Endothelial cell of umbilical vein (primary cell): Measurements from ENCODE around the gene TRIM39. TPM values are rescaled to one million over a fixed set of nuclear protein-coding genes. Genes with fewer than 3 reads are reported as not detected.

Experiments
- BruUV-seq: library from RNA; stranded (reverse); fragments of 400-500 nt; replicated peaks from 2 replicates; lab custom pipeline; 2021; lab: Mats Ljungman, UMichigan
- CTCF ChIA-PET: fragments of 300-600, 350-600 bp; sonication (Branson Sonifier 250); formaldehyde crosslinking; loops from one replicate; lab custom pipeline; 2021; ENCODE audit warnings: antibody characterized with exemption, inconsistent platforms; lab: Charles Lee
- POLR2A ChIA-PET: fragments of 300-600, 350-600 bp; sonication (Branson Sonifier 250); formaldehyde crosslinking; loops from one replicate; lab custom pipeline; 2021; ENCODE audit warnings: antibody characterized with exemption, inconsistent platforms; lab: Charles Lee
- DNase-seq: peaks from one replicate; pipeline ENCODE4 v3.0.0-alpha.2; 2011; ENCODE audit warnings: low read depth, low spot score
- FAIRE-seq: peaks from 2 replicates; lab custom pipeline; 2011; peaks lifted over from hg19 to GRCh38; lab: Jason Lieb, UNC
- H2AFZ ChIP-seq: 2 replicates; pipeline ENCODE4 v1.6.0; 2012; ENCODE audit warnings: low read depth, low read length, control low read depth, inconsistent platforms
- H3K27ac ChIP-seq: 2 replicates; pipeline ENCODE4 v1.5.1; 2011; ENCODE audit warnings: low read depth, mild to moderate bottlenecking, control low read depth, low read length, moderate library complexity; ENCODE audit not compliant: insufficient read depth
- H3K27me3 ChIP-seq, 2 experiments: 2 replicates each; pipeline versions ENCODE4 v1.6.0 to v1.6.1; 2011; ENCODE audit warnings: low read length in 2 of 2, mixed read lengths in 1 of 2; ENCODE audit not compliant: control insufficient read depth in 2 of 2, insufficient read depth in 2 of 2
- H3K36me3 ChIP-seq, 2 experiments: 2 replicates in 1 of 2; 3 replicates in 1 of 2; pipeline ENCODE4 v1.5.1; 2011; ENCODE audit warnings: low read length in 2 of 2, mild to moderate bottlenecking in 1 of 2, moderate library complexity in 1 of 2; ENCODE audit not compliant: control insufficient read depth in 2 of 2, insufficient read depth in 2 of 2; ENCODE audit errors: extremely low read depth in 1 of 2
- H3K4me1 ChIP-seq: 3 replicates; pipeline ENCODE4 v1.5.1; 2011; ENCODE audit warnings: mild to moderate bottlenecking, low read length; ENCODE audit not compliant: control insufficient read depth, insufficient read depth; ENCODE audit errors: extremely low read depth
- H3K4me2 ChIP-seq: 2 replicates; pipeline ENCODE4 v1.6.1; 2011; ENCODE audit warnings: low read length, control low read depth, mixed read lengths; ENCODE audit not compliant: insufficient read depth
- H3K4me3 ChIP-seq, 3 experiments: fragments of 200-600 bp in 1 of 3; sonication (generic), shearing (Covaris generic) in 1 of 3; replicated peaks in 1 of 3; 2 replicates each; pipeline ENCODE4 v1.5.1; 2011 to 2016; ENCODE audit warnings: control low read depth in 3 of 3, low read length in 3 of 3, mild to moderate bottlenecking in 2 of 3, inconsistent platforms in 1 of 3, low read depth in 1 of 3, moderate library complexity in 1 of 3; ENCODE audit not compliant: insufficient read depth in 1 of 3
- H3K79me2 ChIP-seq: 2 replicates; pipeline ENCODE4 v1.6.0; 2012; ENCODE audit warnings: low read length, inconsistent platforms; ENCODE audit not compliant: control insufficient read depth, insufficient read depth
- H3K9ac ChIP-seq: replicated peaks from 2 replicates; pipeline ENCODE3; 2011; ENCODE audit warnings: low read length, control low read depth; ENCODE audit not compliant: insufficient read depth; ENCODE audit errors: extremely low read depth
- H3K9me1 ChIP-seq: replicated peaks from 3 replicates; pipeline ENCODE4 v1.6.0; 2011; ENCODE audit warnings: mild to moderate bottlenecking, low read length; ENCODE audit not compliant: control insufficient read depth, insufficient read depth; ENCODE audit errors: extremely low read depth
- H3K9me3 ChIP-seq: replicated peaks from 2 replicates; pipeline ENCODE4 v1.5.1; 2012; ENCODE audit warnings: low read length, inconsistent platforms; ENCODE audit not compliant: control insufficient read depth, insufficient read depth
- H4K20me1 ChIP-seq: replicated peaks from 2 replicates; pipeline ENCODE3; 2011; ENCODE audit warnings: mild to moderate bottlenecking, low read length; ENCODE audit not compliant: control insufficient read depth, insufficient read depth; ENCODE audit errors: extremely low read depth
- CTCF ChIP-seq, 2 donors: IDR thresholded peaks; 1 replicate in 1 of 2; 2 replicates in 1 of 2; pipeline ENCODE4 v1.5.1; 2011; ENCODE audit warnings: low read length in 2 of 2, mild to moderate bottlenecking in 2 of 2, moderate library complexity in 2 of 2, control low read depth in 1 of 2, inconsistent platforms in 1 of 2, low read depth in 1 of 2; ENCODE audit not compliant: insufficient read depth in 1 of 2; ENCODE audit errors: extremely low read depth in 1 of 2
- EZH2 ChIP-seq: IDR thresholded peaks from 2 replicates; pipeline ENCODE4 v1.6.1; 2012; ENCODE audit warnings: borderline replicate concordance, low read depth, mild to moderate bottlenecking, moderate library complexity, low read length, inconsistent platforms; ENCODE audit not compliant: severe bottlenecking
- FOS ChIP-seq: IDR thresholded peaks from 2 replicates; pipeline ENCODE4 v1.6.1; 2011; ENCODE audit warnings: mild to moderate bottlenecking, low read length, moderate library complexity, borderline replicate concordance; ENCODE audit not compliant: insufficient read depth
- GATA2 ChIP-seq: IDR thresholded peaks from 2 replicates; pipeline ENCODE4 v1.7.0; 2011; ENCODE audit warnings: low read depth, mild to moderate bottlenecking, moderate library complexity, mixed read lengths, low read length; ENCODE audit not compliant: insufficient read length, insufficient read depth
- JUN ChIP-seq: IDR thresholded peaks from 2 replicates; pipeline ENCODE4 v1.6.1; 2011; ENCODE audit warnings: borderline replicate concordance, low read depth; ENCODE audit not compliant: insufficient read length, insufficient read depth
- MYC ChIP-seq: IDR thresholded peaks from one replicate; pipeline ENCODE4 v1.6.1; 2011; ENCODE audit warnings: mild to moderate bottlenecking, low read depth, low read length
- POLR2A ChIP-seq: IDR thresholded peaks from 2 replicates; pipeline ENCODE4 v1.6.1; 2012; ENCODE audit warnings: low read depth, mild to moderate bottlenecking, control low read depth, low read length
- POLR2AphosphoS5 ChIP-seq: IDR thresholded peaks from 2 replicates; pipeline ENCODE4 v1.6.1; 2012; ENCODE audit warnings: low read depth, mild to moderate bottlenecking, control low read depth, low read length, moderate library complexity; ENCODE audit not compliant: insufficient read depth
- dilution Hi-C: fragments of 300-500 bp; cut with MboI; formaldehyde crosslinking; loops from one replicate; pipeline ENCODE4 v1.15.0; 2019; ENCODE audit warnings: low sequenced_read_pairs; ENCODE audit not compliant: extremely low pct_ligation_motif_present
- intact Hi-C: fragments of 100-400 bp; cut with micrococcal nuclease; formaldehyde crosslinking; loops from one replicate; pipeline ENCODE4 v1.10.0; 2022
- polyA plus RNA-seq, 4 experiments: library from polyadenylated mRNA; depleted of rRNA in 3 of 4; stranded (reverse) in 3 of 4; unstranded in 1 of 4; fragments of >200 nt; gene quantifications; 2 replicates each; pipeline versions ENCODE4 v1.2.1 to v1.2.3, GENCODE V29; 2011 to 2012; ENCODE audit warnings: missing spikeins in 1 of 4
- total RNA-seq: library from RNA; stranded (reverse); gene quantifications from 2 replicates; pipeline ENCODE4 v1.2.3, GENCODE V29; 2021
- TF ChIP-seq, protein P1 (sequence below): IDR thresholded peaks from 2 replicates; pipeline ENCODE4 v1.6.1; 2011; ENCODE audit not compliant: insufficient read depth, insufficient read length

The TRIM39 gene
- total and polyA plus RNA-seq, 2 donors (not counting 3 experiments of a cell fraction or from before 2014, with no cell fraction given): 5.6 to 13.1 TPM

- intact Hi-C loops (no loop called here), dilution Hi-C loops (no loop called here)
- no peak overlapping the region for H3K4me2 ChIP-seq
- no peak overlapping the region for H3K27ac ChIP-seq
- peaks cover 37 to 61% of the 10 kb centered on the region in 2 experiments for H3K27me3 ChIP-seq
- DNase-seq (no peak), FAIRE-seq (no peak)
- no peaks in the 10 kb centered on the region for H4K20me1 ChIP-seq
- H3K9me1 ChIP-seq: no peaks in the 10 kb centered on the region
- TF ChIP-seq POLR2A (no peak), CTCF (IDR thresholded peaks at IDR 0.05; ENCODE audit: extremely low read depth in 1 of 2, insufficient read depth in 1 of 2, low read depth in 1 of 2, low read length in 2 of 2) (no peak), POLR2AphosphoS5 (no peak), EZH2 (no peak), MYC (no peak), FOS (no peak), GATA2 (no peak), JUN (no peak)
- TF ChIP-seq, protein P1, sequence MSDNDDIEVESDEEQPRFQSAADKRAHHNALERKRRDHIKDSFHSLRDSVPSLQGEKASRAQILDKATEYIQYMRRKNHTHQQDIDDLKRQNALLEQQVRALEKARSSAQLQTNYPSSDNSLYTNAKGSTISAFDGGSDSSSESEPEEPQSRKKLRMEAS: no peak
- no peak overlapping the region for H3K4me3 ChIP-seq
- ChIA-PET POLR2A (no interaction called here), CTCF (interaction anchor here (0.6 to 3.1 kb wide), 9 partner anchors 8 to 140 kb away, joined by 3 to 48 read pairs (median 5); no protein-coding TSS in a partner anchor)
- no peaks in the 10 kb centered on the region for H3K79me2 ChIP-seq
- H2AFZ ChIP-seq: no peak overlapping the region
- H3K9me3 ChIP-seq: no peaks in the 10 kb centered on the region
- H3K9ac ChIP-seq: no peak overlapping the region
- peaks cover 5% of the 10 kb centered on the region for H3K4me1 ChIP-seq
- BruUV-seq: no TSS peak
- H3K36me3 ChIP-seq: no peaks in the 10 kb centered on the region
Observed at GRCh38 chr6:30359276-30359675, 32.5 kb downstream of the TRIM39 start.
